HepG2 (cell line): Measurements from ENCODE around the gene IPMK. TPM values are rescaled to one million over a fixed set of nuclear protein-coding genes. Genes with fewer than 3 reads are reported as not detected.

Source experiments
- ATAC-seq: fragments of 200-7000 bp; cut with Tn5 transposase; 3 replicates; pipeline ENCODE4 v1.9.1; 2020; ENCODE audit warnings: mild to moderate bottlenecking, moderate library complexity
- BruUV-seq: library from RNA; stranded (reverse); fragments of 400-500 nt; replicated peaks from 2 replicates; lab custom pipeline; 2021; lab: Mats Ljungman, UMichigan
- CTCF ChIA-PET: fragments of 300-600 bp; formaldehyde crosslinking; extraction: SDS; loops from one replicate; lab custom pipeline; 2021; ENCODE audit warnings: low total read pairs, inconsistent platforms, low intra/inter-chr PET ratio; lab: Yijun Ruan, JAX
- POLR2A ChIA-PET: fragments of 350-600 bp; sonication (Branson Sonifier 250); formaldehyde crosslinking; loops from one replicate; lab custom pipeline; 2020; ENCODE audit warnings: antibody characterized with exemption, inconsistent platforms; lab: Yijun Ruan, JAX
- DNase-seq: peaks from one replicate; pipeline ENCODE4 v3.0.0-alpha.2; 2015; ENCODE audit warnings: low spot score
- FAIRE-seq: peaks from 3 replicates; lab custom pipeline; 2011; peaks lifted over from hg19 to GRCh38; lab: Jason Lieb, UNC
- H2AFZ ChIP-seq: one replicate; pipeline ENCODE4 v1.6.1; 2011; ENCODE audit warnings: low read length, inconsistent platforms
- H3K27ac ChIP-seq: fragments of 300-600 bp; 3 replicates; pipeline ENCODE4 v1.8.0; 2011; ENCODE audit warnings: mixed run types, mild to moderate bottlenecking, mixed read lengths, low read length, inconsistent platforms; ENCODE audit not compliant: insufficient read depth; ENCODE audit errors: extremely low read length
- H3K27me3 ChIP-seq, 2 experiments: fragments of 200-600 bp in 1 of 2; 2 replicates in 1 of 2; 3 replicates in 1 of 2; pipeline versions ENCODE4 v1.6.0 to v1.8.0; 2011; ENCODE audit warnings: low read length in 2 of 2, mild to moderate bottlenecking in 2 of 2, moderate library complexity in 2 of 2, inconsistent platforms in 1 of 2; ENCODE audit not compliant: insufficient read depth in 2 of 2, control insufficient read depth in 1 of 2
- H3K36me3 ChIP-seq, 2 experiments: fragments of 200-600 bp in 1 of 2; replicated peaks in 1 of 2; 2 replicates in 1 of 2; 3 replicates in 1 of 2; pipeline versions ENCODE4 v1.5.1 to v1.8.0; 2011; ENCODE audit warnings: low read length in 2 of 2, inconsistent platforms in 1 of 2; ENCODE audit not compliant: insufficient read depth in 2 of 2, control insufficient read depth in 1 of 2
- H3K4me1 ChIP-seq: 2 replicates; pipeline ENCODE4 v1.5.1; 2012; ENCODE audit warnings: low read length, inconsistent platforms; ENCODE audit not compliant: insufficient read depth
- H3K4me2 ChIP-seq: 2 replicates; pipeline ENCODE4 v1.6.0; 2011; ENCODE audit warnings: low read depth, low read length, inconsistent platforms
- H3K4me3 ChIP-seq, 3 experiments: fragments of 200-600 bp in 1 of 3; sonication (generic), shearing (Covaris generic) in 1 of 3; replicated peaks in 1 of 3; 2 replicates each; pipeline ENCODE4 v1.5.1; 2011 to 2016; ENCODE audit warnings: low read length in 3 of 3, inconsistent platforms in 2 of 3, low read depth in 2 of 3, mild to moderate bottlenecking in 2 of 3, control low read depth in 1 of 3, mixed read lengths in 1 of 3; ENCODE audit not compliant: insufficient read depth in 1 of 3
- H3K79me2 ChIP-seq: one replicate; pipeline ENCODE4 v1.6.1; 2011; ENCODE audit warnings: low read length, inconsistent platforms; ENCODE audit not compliant: insufficient read depth
- H3K9ac ChIP-seq: 2 replicates; pipeline ENCODE4 v1.6.0; 2011; ENCODE audit warnings: mild to moderate bottlenecking, low read depth, low read length, inconsistent platforms; ENCODE audit not compliant: insufficient read depth
- H3K9me3 ChIP-seq: 2 replicates; pipeline ENCODE4 v1.5.1; 2012; ENCODE audit warnings: mild to moderate bottlenecking, low read length
- H4K20me1 ChIP-seq: 2 replicates; pipeline ENCODE4 v1.6.0; 2011; ENCODE audit warnings: inconsistent platforms, mild to moderate bottlenecking, low read length, moderate library complexity; ENCODE audit not compliant: insufficient read depth
- ADNP ChIP-seq: sonication (generic); formaldehyde crosslinking; IDR thresholded peaks from 2 replicates; pipeline ENCODE4 v1.4.0; 2020; ENCODE audit warnings: missing genetic modification reagents
- ARHGAP35 ChIP-seq: sonication (generic); formaldehyde crosslinking; IDR thresholded peaks from 2 replicates; pipeline ENCODE4 v1.9.0; 2022; ENCODE audit warnings: mild to moderate bottlenecking, inconsistent platforms, moderate library complexity, missing genetic modification reagents, borderline replicate concordance
- ATF7-NPFF ChIP-seq: sonication (generic); formaldehyde crosslinking; IDR thresholded peaks from 2 replicates; pipeline ENCODE4 v1.8.1; 2023; ENCODE audit warnings: mild to moderate bottlenecking, low read depth, missing genetic modification reagents, moderate library complexity
- HNRNPL ChIP-seq: fragments of 200-400 bp; formaldehyde crosslinking; IDR thresholded peaks from 2 replicates; pipeline ENCODE4 v1.6.1; 2017; ENCODE audit warnings: mild to moderate bottlenecking, low read depth, low read length
- HOXA5 ChIP-seq: sonication (generic); formaldehyde crosslinking; IDR thresholded peaks from 2 replicates; pipeline ENCODE4 v1.4.0; 2020; ENCODE audit warnings: missing genetic modification reagents
- JARID2 ChIP-seq: sonication (generic); formaldehyde crosslinking; IDR thresholded peaks from 2 replicates; pipeline ENCODE4 v1.8.1; 2023; ENCODE audit warnings: missing genetic modification reagents, inconsistent platforms; ENCODE audit not compliant: insufficient replicate concordance
- MLLT10 ChIP-seq: sonication (generic); formaldehyde crosslinking; IDR thresholded peaks from 2 replicates; pipeline ENCODE4 v1.4.0; 2020; ENCODE audit warnings: missing genetic modification reagents
- NONO ChIP-seq, 2 experiments: fragments of 450-650 bp in 1 of 2; sonication (generic) in 1 of 2; formaldehyde crosslinking in 1 of 2; IDR thresholded peaks in 1 of 2; conservative IDR thresholded peaks in 1 of 2; 2 replicates each; pipeline versions ENCODE4 v1.6.1 to v1.8.0; 2017 to 2022; ENCODE audit warnings: mild to moderate bottlenecking in 1 of 2, missing genetic modification reagents in 1 of 2, moderate library complexity in 1 of 2
- NR2F1 ChIP-seq, 2 experiments: fragments of 450-650 bp in 1 of 2; formaldehyde crosslinking in 1 of 2; IDR thresholded peaks; 2 replicates each; pipeline versions ENCODE4 v1.5.0 to v1.6.1; 2016 to 2020; ENCODE audit warnings: mild to moderate bottlenecking in 1 of 2, missing compliant biosample characterization in 1 of 2, missing genetic modification reagents in 1 of 2, moderate library complexity in 1 of 2
- PHF21A ChIP-seq: sonication (generic); formaldehyde crosslinking; IDR thresholded peaks from 2 replicates; pipeline ENCODE4 v1.5.0; 2020; ENCODE audit warnings: mild to moderate bottlenecking, missing genetic modification reagents
- SRSF1 ChIP-seq: fragments of 200-400 bp; formaldehyde crosslinking; optimal IDR thresholded peaks from 2 replicates; pipeline ENCODE3; 2017; ENCODE audit warnings: mild to moderate bottlenecking, low read depth, low read length, moderate library complexity
- ZFP1 ChIP-seq: IDR thresholded peaks from 2 replicates; pipeline ENCODE4 v1.6.1; 2016
- ZMYM2 ChIP-seq: sonication (generic); formaldehyde crosslinking; IDR thresholded peaks from 2 replicates; pipeline ENCODE4 v1.8.0; 2022; ENCODE audit warnings: mild to moderate bottlenecking, missing genetic modification reagents
- ZNF333 ChIP-seq: sonication (generic); formaldehyde crosslinking; IDR thresholded peaks from 2 replicates; pipeline ENCODE4 v1.4.0; 2020; ENCODE audit warnings: mild to moderate bottlenecking, missing genetic modification reagents, borderline replicate concordance
- ZNF34 ChIP-seq: sonication (generic); formaldehyde crosslinking; IDR thresholded peaks from 2 replicates; pipeline ENCODE4 v1.4.0; 2020; ENCODE audit warnings: mild to moderate bottlenecking, missing genetic modification reagents, borderline replicate concordance
- ZNF354B ChIP-seq: sonication (generic); formaldehyde crosslinking; IDR thresholded peaks from 2 replicates; pipeline ENCODE4 v1.8.0; 2022; ENCODE audit warnings: mild to moderate bottlenecking, missing genetic modification reagents
- ZNF709 ChIP-seq: sonication (generic); formaldehyde crosslinking; IDR thresholded peaks from 2 replicates; pipeline ENCODE4 v1.5.0; 2020; ENCODE audit warnings: mild to moderate bottlenecking, missing genetic modification reagents
- ZNF761 ChIP-seq: sonication (generic); formaldehyde crosslinking; conservative IDR thresholded peaks from 2 replicates; pipeline ENCODE4 v1.4.0; 2020; ENCODE audit warnings: mild to moderate bottlenecking, missing genetic modification reagents
- in situ Hi-C: cut with HindIII; loops from 2 replicates; pipeline ENCODE4 v1.10.0; 2017; ENCODE audit warnings: low pct_unique_long_range_greater_than_20kb; ENCODE audit not compliant: extremely low pct_ligation_motif_present
- intact Hi-C: fragments of 100-400 bp; cut with micrococcal nuclease; formaldehyde crosslinking; loops from one replicate; pipeline ENCODE4 v1.10.0; 2022; ENCODE audit not compliant: unreplicated experiment
- polyA plus RNA-seq, 8 experiments: library from polyadenylated mRNA; depleted of rRNA in 3 of 8; stranded (reverse) in 7 of 8; unstranded in 1 of 8; fragments of >200 nt; fragmentation: Illumina TruSeq in 4 of 8; extraction: Trizol in 4 of 8; gene quantifications; 2 replicates each; pipeline versions ENCODE4 v1.2.1 to v1.2.3, GENCODE V29; 2011 to 2016; ENCODE audit warnings: low read depth in 4 of 8, missing spikeins in 1 of 8, mixed read lengths in 1 of 8; ENCODE audit not compliant: insufficient read depth in 1 of 8
- total RNA-seq, 5 experiments: library from RNA; depleted of rRNA; stranded (reverse); fragments of >200 nt; fragmentation: Illumina TruSeq; extraction: Trizol; gene quantifications; 2 replicates each; pipeline ENCODE4 v1.2.3, GENCODE V29; 2016; ENCODE audit warnings: low read depth in 1 of 5
- TF ChIP-seq, protein P1 (sequence below): IDR thresholded peaks from 2 replicates; pipeline ENCODE4 v1.6.1; 2016; ENCODE audit warnings: missing compliant biosample characterization, missing genetic modification reagents, borderline replicate concordance
- TF ChIP-seq, protein P2 (sequence below): IDR thresholded peaks from 2 replicates; pipeline ENCODE4 v1.6.1; 2016; ENCODE audit warnings: mild to moderate bottlenecking, missing biosample characterization, missing genetic modification reagents

IPMK gene
- total and polyA plus RNA-seq, 2 of the 13 experiments (the other 11 are each of a cell fraction or from before 2014, with no cell fraction given) = 2.7 to 3.9 TPM

GRCh38 chr10:58262766-58263165, 4.9 kb downstream of the IPMK start:
- POLR2A ChIA-PET = no interaction called here
- BruUV-seq = no TSS peak
- intact Hi-C loops = loop anchor here (5.0 kb wide), 1 partner anchor 35 kb away; no protein-coding TSS in a partner anchor
- no peak overlapping the region for H3K27ac ChIP-seq
- in situ Hi-C loops = no loop called here
- no peak overlapping the region for H3K9ac ChIP-seq
- peaks cover 8% of the 10 kb centered on the region; the same call in 1 of the 2 replicates for H4K20me1 ChIP-seq
- no peak for DNase-seq
- no peak overlapping the region for H3K4me2 ChIP-seq
- no peaks in the 10 kb centered on the region for H3K9me3 ChIP-seq
- no peak for TF ChIP-seq ZNF34
- TF ChIP-seq HOXA5 = no peak
- no peak for TF ChIP-seq ZNF709
- no peak for TF ChIP-seq PHF21A
- no peak for TF ChIP-seq JARID2
- TF ChIP-seq ZNF333 (CRISPR knock-in tag) = no peak
- TF ChIP-seq MLLT10 (CRISPR knock-in tag) = no peak
- no peak for TF ChIP-seq ZMYM2
- TF ChIP-seq HNRNPL = no peak
- TF ChIP-seq, protein P1, sequence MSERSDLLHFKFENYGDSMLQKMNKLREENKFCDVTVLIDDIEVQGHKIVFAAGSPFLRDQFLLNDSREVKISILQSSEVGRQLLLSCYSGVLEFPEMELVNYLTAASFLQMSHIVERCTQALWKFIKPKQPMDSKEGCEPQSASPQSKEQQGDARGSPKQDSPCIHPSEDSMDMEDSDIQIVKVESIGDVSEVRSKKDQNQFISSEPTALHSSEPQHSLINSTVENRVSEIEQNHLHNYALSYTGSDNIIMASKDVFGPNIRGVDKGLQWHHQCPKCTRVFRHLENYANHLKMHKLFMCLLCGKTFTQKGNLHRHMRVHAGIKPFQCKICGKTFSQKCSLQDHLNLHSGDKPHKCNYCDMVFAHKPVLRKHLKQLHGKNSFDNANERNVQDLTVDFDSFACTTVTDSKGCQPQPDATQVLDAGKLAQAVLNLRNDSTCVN (CRISPR knock-in tag) = no peak
- TF ChIP-seq ARHGAP35 (CRISPR knock-in tag) = no peak
- no peak for TF ChIP-seq ATF7-NPFF
- no peak for TF ChIP-seq NR2F1 (CRISPR knock-in tag; IDR thresholded peaks at IDR 0.05)
- TF ChIP-seq ZNF354B (CRISPR knock-in tag) = no peak
- TF ChIP-seq, protein P2, sequence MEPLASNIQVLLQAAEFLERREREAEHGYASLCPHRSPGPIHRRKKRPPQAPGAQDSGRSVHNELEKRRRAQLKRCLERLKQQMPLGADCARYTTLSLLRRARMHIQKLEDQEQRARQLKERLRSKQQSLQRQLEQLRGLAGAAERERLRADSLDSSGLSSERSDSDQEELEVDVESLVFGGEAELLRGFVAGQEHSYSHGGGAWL (CRISPR knock-in tag) = no peak
- no peak for TF ChIP-seq ZNF761 (CRISPR knock-in tag)
- TF ChIP-seq ADNP = no peak
- no peak for TF ChIP-seq NONO (IDR thresholded peaks at IDR 0.05)
- TF ChIP-seq NONO (CRISPR knock-in tag; conservative IDR thresholded peaks at IDR 0.05) = no peak
- no peak for TF ChIP-seq SRSF1
- no peak for TF ChIP-seq ZFP1 (CRISPR knock-in tag)
- TF ChIP-seq, all 625 proteins: peak for 0
- peaks cover 25% of the 10 kb centered on the region for H3K4me1 ChIP-seq
- FAIRE-seq (no peak), ATAC-seq (no peak)
- CTCF ChIA-PET = no interaction called here
- no peak overlapping the region for H3K4me3 ChIP-seq
- H2AFZ ChIP-seq = no peak overlapping the region
- no peaks in the 10 kb centered on the region for H3K27me3 ChIP-seq
- 0 out of 5 replicates have a peak, but pooled peaks cover 0 to 2% of the 10 kb centered on the region in 2 experiments for H3K36me3 ChIP-seq
- peaks cover 81% of the 10 kb centered on the region for H3K79me2 ChIP-seq
